Kidney epithelial cell (primary cell): ENCODE data around the gene IMPA2. TPM values are rescaled to one million over a fixed set of nuclear protein-coding genes. Genes with fewer than 3 reads are reported as not detected.
"Not testable (repeated sequence)": the region's sequence is repeated elsewhere in the genome, so short reads cannot be mapped to it uniquely, and the experiment has no call there.

Experiments used
- DNase-seq: peaks from one replicate; pipeline ENCODE4 v3.0.0-alpha.2; 2010; ENCODE audit warnings: low read depth
- H3K27me3 ChIP-seq: 2 replicates; pipeline ENCODE4 v1.6.0; 2011; ENCODE audit warnings: low read length; ENCODE audit not compliant: control insufficient read depth, insufficient read depth
- H3K36me3 ChIP-seq: 2 replicates; pipeline ENCODE4 v1.5.1; 2011; ENCODE audit warnings: low read length; ENCODE audit not compliant: control insufficient read depth, insufficient read depth
- H3K4me3 ChIP-seq: 2 replicates; pipeline ENCODE4 v1.5.1; 2011; ENCODE audit warnings: low read depth, mild to moderate bottlenecking, control low read depth, low read length
- total RNA-seq: library from RNA; depleted of rRNA; stranded (reverse); fragments of >200 nt; gene quantifications from 2 replicates; pipeline ENCODE4 v1.2.3, GENCODE V29; 2015
- TF ChIP-seq, protein P1 (sequence below): IDR thresholded peaks from 2 replicates; pipeline ENCODE4 v1.5.1; 2011; ENCODE audit warnings: mild to moderate bottlenecking, moderate library complexity, low read length, control low read depth, inconsistent platforms; ENCODE audit not compliant: insufficient read depth, poor library complexity, severe bottlenecking

IMPA2 gene
- total RNA-seq, 1 donor from 2014 or later = 24.9 TPM

- TF ChIP-seq, protein P1, sequence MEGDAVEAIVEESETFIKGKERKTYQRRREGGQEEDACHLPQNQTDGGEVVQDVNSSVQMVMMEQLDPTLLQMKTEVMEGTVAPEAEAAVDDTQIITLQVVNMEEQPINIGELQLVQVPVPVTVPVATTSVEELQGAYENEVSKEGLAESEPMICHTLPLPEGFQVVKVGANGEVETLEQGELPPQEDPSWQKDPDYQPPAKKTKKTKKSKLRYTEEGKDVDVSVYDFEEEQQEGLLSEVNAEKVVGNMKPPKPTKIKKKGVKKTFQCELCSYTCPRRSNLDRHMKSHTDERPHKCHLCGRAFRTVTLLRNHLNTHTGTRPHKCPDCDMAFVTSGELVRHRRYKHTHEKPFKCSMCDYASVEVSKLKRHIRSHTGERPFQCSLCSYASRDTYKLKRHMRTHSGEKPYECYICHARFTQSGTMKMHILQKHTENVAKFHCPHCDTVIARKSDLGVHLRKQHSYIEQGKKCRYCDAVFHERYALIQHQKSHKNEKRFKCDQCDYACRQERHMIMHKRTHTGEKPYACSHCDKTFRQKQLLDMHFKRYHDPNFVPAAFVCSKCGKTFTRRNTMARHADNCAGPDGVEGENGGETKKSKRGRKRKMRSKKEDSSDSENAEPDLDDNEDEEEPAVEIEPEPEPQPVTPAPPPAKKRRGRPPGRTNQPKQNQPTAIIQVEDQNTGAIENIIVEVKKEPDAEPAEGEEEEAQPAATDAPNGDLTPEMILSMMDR = no peak
- no peak for DNase-seq
- Histone ChIP-seq H3K4me3 (no peak overlapping the region), H3K36me3 (no peaks in the 10 kb centered on the region), H3K27me3 (no peaks in the 10 kb centered on the region)
Measured at GRCh38 chr18:11960743-11961380, 20.4 kb upstream of the IMPA2 start.

DNA sequence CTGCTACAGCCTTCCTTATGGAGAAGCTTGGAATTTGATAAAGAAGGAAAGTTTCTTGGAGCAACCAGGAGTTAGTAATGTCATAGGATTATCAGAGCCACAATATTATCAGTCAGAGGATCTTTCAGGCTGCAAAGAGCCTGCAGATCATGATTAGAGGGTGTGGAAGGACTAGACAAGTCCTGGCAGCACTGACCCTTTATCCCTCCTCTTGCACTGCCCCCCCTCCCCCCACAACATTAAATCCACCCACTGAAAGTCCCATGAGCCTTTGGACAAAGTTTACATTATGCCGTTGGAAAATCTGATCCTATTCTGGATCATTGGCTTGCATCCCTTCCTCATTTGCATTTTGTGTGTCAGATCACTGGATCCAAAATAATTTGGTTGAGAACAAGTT lies 18.7 kb upstream of the IMPA2 start:
- Histone ChIP-seq H3K27me3 (no peaks in the 10 kb centered on the region), H3K4me3 (no peak overlapping the region), H3K36me3 (no peaks in the 10 kb centered on the region)
- DNase-seq = no peak
- TF ChIP-seq, protein P1 = no peak

- TF ChIP-seq, protein P1 = no peak
- no peak for DNase-seq
- H3K27me3 ChIP-seq = no peaks in the 10 kb centered on the region
- H3K4me3 ChIP-seq = no peak overlapping the region
- no peaks in the 10 kb centered on the region for H3K36me3 ChIP-seq
Measured at GRCh38 chr18:11963991-11964484, 17.3 kb upstream of the IMPA2 start.

DNA sequence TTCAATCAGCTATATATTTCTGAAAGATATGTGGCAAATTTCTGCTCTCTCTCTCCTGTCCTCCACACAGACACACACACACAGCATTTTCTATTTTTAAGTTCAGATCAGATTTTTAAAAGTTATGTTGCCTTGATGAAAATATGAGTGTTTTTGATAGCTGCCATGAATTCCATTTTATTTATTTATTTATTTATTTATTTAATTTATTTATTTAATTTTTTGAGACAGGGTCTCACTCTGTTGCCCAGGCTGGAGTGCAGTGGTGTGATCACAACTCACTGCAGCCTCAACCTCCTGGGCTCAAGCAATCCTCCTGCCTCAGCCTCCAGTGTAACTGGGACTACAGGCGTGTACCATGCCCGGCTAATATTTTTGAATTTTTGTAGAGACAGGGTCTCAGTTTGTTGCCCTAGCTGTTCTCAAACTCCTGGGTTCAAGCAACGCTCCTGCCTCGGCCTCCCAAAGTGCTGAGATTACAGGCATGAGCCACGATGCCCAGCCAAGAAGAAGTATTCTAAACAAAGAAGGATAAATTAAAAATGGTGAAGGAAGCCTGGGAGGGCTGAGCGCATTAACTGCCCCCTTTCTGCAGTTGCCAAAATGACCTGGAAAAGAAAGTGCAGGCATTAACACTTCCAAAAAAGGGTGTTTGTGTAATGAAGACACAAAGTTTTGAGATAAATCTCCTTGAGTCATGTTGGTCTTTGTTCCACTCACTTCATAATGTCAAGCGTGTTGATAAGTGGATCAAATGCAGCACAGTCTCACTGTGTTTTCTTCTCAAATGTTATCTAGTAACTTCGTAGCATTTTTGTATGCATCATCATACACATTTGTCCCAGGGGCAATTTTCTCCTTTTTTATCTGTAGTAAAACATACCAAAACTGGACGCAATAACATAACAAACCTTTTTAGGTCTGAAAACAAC lies 11.1 kb upstream of the IMPA2 start:
- Histone ChIP-seq H3K27me3 (no peaks in the 10 kb centered on the region), H3K36me3 (no peaks in the 10 kb centered on the region), H3K4me3 (no peak overlapping the region)
- TF ChIP-seq, protein P1 = no peak
- DNase-seq = no peak

- DNase-seq, H3K36me3 ChIP-seq, H3K27me3 ChIP-seq, H3K4me3 ChIP-seq: not testable (repeated sequence)
Measured at GRCh38 chr18:11970836-11971226, 10.5 kb upstream of the IMPA2 start.

- DNase-seq = no peak
- TF ChIP-seq, protein P1 = no peak
- H3K36me3 ChIP-seq = no peaks in the 10 kb centered on the region
- H3K4me3 ChIP-seq = no peak overlapping the region
- H3K27me3 ChIP-seq = no peaks in the 10 kb centered on the region
Measured at GRCh38 chr18:11972371-11973174, 8.7 kb upstream of the IMPA2 start.
